Skeletal muscle tissue (tissue), 4 donors: ENCODE data around the gene NUDT3. TPM values are rescaled to one million over a fixed set of nuclear protein-coding genes. Genes with fewer than 3 reads are reported as not detected.
A peak's percentile ranks its signal among the peaks of the same experiment; 100 is the strongest.

Experiments
- H3K27ac ChIP-seq: one replicate; pipeline ENCODE4 v1.7.0; 2013; ENCODE audit warnings: mild to moderate bottlenecking, low read depth, low read length, inconsistent platforms
- H3K27me3 ChIP-seq, 3 donors: one replicate each; pipeline ENCODE4 v1.7.0; 2013; ENCODE audit warnings: low read length in 3 of 3; ENCODE audit not compliant: control insufficient read depth in 3 of 3, insufficient read depth in 3 of 3
- H3K36me3 ChIP-seq, 3 donors: one replicate each; pipeline ENCODE4 v1.7.0; 2013; ENCODE audit warnings: low read length in 3 of 3; ENCODE audit not compliant: control insufficient read depth in 3 of 3, insufficient read depth in 3 of 3
- H3K4me1 ChIP-seq, 3 donors: one replicate each; pipeline ENCODE4 v1.7.0; 2013; ENCODE audit warnings: low read length in 3 of 3, mild to moderate bottlenecking in 3 of 3; ENCODE audit not compliant: control insufficient read depth in 3 of 3, insufficient read depth in 3 of 3
- H3K4me3 ChIP-seq, 3 donors: one replicate each; pipeline ENCODE4 v1.7.0; 2013; ENCODE audit warnings: low read length in 3 of 3
- H3K9ac ChIP-seq, 3 donors: one replicate each; pipeline ENCODE4 v1.7.0; 2013; ENCODE audit warnings: low read length in 3 of 3, mild to moderate bottlenecking in 3 of 3, moderate library complexity in 2 of 3, low read depth in 1 of 3
- H3K9me3 ChIP-seq, 3 donors: one replicate each; pipeline ENCODE4 v1.7.0; 2013; ENCODE audit warnings: low read length in 3 of 3; ENCODE audit not compliant: control insufficient read depth in 3 of 3
- total RNA-seq: library from RNA; depleted of rRNA; stranded (reverse); fragments of >200 nt; gene quantifications from one replicate; pipeline ENCODE4 v1.2.3, GENCODE V29; 2014
- donor health status: Osteomylitis.

NUDT3 gene
- total RNA-seq, 1 donor from 2014 or later = 28.7 TPM

- no peaks in the 10 kb centered on the region for H3K27me3 ChIP-seq
- no peaks in the 10 kb centered on the region for H3K9me3 ChIP-seq
- H3K36me3 ChIP-seq = no peaks in the 10 kb centered on the region
- peak overlapping the region in 1 of 3 donors; percentile 35 for H3K9ac ChIP-seq
- peaks cover 24 to 27% (median 25%) of the 10 kb centered on the region in 3 donors for H3K4me1 ChIP-seq
- peak overlapping the region; percentile 32 for H3K27ac ChIP-seq
- H3K4me3 ChIP-seq = no peak overlapping the region
Observed at GRCh38 chr6:34316431-34317171, 75.9 kb downstream of the NUDT3 start.

GRCh38 chr6:34315780-34316179, 76.7 kb downstream of the NUDT3 start:
- Histone ChIP-seq H3K27ac (peak overlapping the region; percentile 32), H3K4me3 (no peak overlapping the region), H3K4me1 (peaks cover 24 to 27% (median 25%) of the 10 kb centered on the region in 3 donors)

GRCh38 chr6:34315256-34315655, 77.2 kb downstream of the NUDT3 start:
- H3K4me1 ChIP-seq = peaks cover 24 to 25% (median 24%) of the 10 kb centered on the region in 3 donors
- H3K27ac ChIP-seq = no peak overlapping the region
- no peak overlapping the region for H3K4me3 ChIP-seq
- no peaks in the 10 kb centered on the region for H3K27me3 ChIP-seq
- no peak overlapping the region for H3K9ac ChIP-seq
- no peaks in the 10 kb centered on the region for H3K36me3 ChIP-seq
- no peaks in the 10 kb centered on the region for H3K9me3 ChIP-seq

More at GRCh38 chr6:34315780-34316179, 76.7 kb downstream of the NUDT3 start:
- H3K36me3 ChIP-seq = no peaks in the 10 kb centered on the region
- no peak overlapping the region for H3K9ac ChIP-seq
- no peaks in the 10 kb centered on the region for H3K27me3 ChIP-seq
- H3K9me3 ChIP-seq = no peaks in the 10 kb centered on the region

GRCh38 chr6:34312259-34312658, 80.2 kb downstream of the NUDT3 start:
- Histone ChIP-seq H3K27ac (peak overlapping the region; percentile 25), H3K4me1 (peaks cover 13 to 22% (median 21%) of the 10 kb centered on the region in 3 donors), H3K9me3 (no peaks in the 10 kb centered on the region), H3K4me3 (no peak overlapping the region), H3K36me3 (no peaks in the 10 kb centered on the region), H3K9ac (no peak overlapping the region), H3K27me3 (no peaks in the 10 kb centered on the region)

GRCh38 chr6:34310817-34311216, 81.7 kb downstream of the NUDT3 start:
- Histone ChIP-seq H3K4me1 (peaks cover 20 to 23% (median 21%) of the 10 kb centered on the region in 3 donors), H3K27me3 (no peaks in the 10 kb centered on the region), H3K9ac (no peak overlapping the region), H3K4me3 (no peak overlapping the region), H3K36me3 (no peaks in the 10 kb centered on the region), H3K9me3 (no peaks in the 10 kb centered on the region), H3K27ac (no peak overlapping the region)

- no peaks in the 10 kb centered on the region for H3K36me3 ChIP-seq
- no peak overlapping the region for H3K27ac ChIP-seq
- H3K4me1 ChIP-seq = peaks cover 18 to 25% (median 22%) of the 10 kb centered on the region in 3 donors
Observed at GRCh38 chr6:34308483-34308882, 84.0 kb downstream of the NUDT3 start.

GRCh38 chr6:34305982-34306708, 86.3 kb downstream of the NUDT3 start:
- Histone ChIP-seq H3K9ac (no peak overlapping the region), H3K4me3 (no peak overlapping the region), H3K27me3 (no peaks in the 10 kb centered on the region), H3K27ac (peak overlapping the region; percentile 25), H3K36me3 (no peaks in the 10 kb centered on the region), H3K4me1 (peaks cover 32 to 37% (median 36%) of the 10 kb centered on the region in 3 donors), H3K9me3 (no peaks in the 10 kb centered on the region)

More at GRCh38 chr6:34308483-34308882, 84.0 kb downstream of the NUDT3 start:
- no peaks in the 10 kb centered on the region for H3K9me3 ChIP-seq
- H3K27me3 ChIP-seq = no peaks in the 10 kb centered on the region
- no peak overlapping the region for H3K9ac ChIP-seq
- no peak overlapping the region for H3K4me3 ChIP-seq

- Histone ChIP-seq H3K4me3 (no peak overlapping the region), H3K27me3 (no peaks in the 10 kb centered on the region), H3K9ac (no peak overlapping the region), H3K27ac (peak overlapping the region; percentile 25), H3K9me3 (no peaks in the 10 kb centered on the region), H3K36me3 (no peaks in the 10 kb centered on the region), H3K4me1 (peaks cover 33 to 40% (median 39%) of the 10 kb centered on the region in 3 donors)
Observed at GRCh38 chr6:34305497-34305896, 87.0 kb downstream of the NUDT3 start.

- Histone ChIP-seq H3K27me3 (no peaks in the 10 kb centered on the region), H3K4me3 (no peak overlapping the region), H3K27ac (peak overlapping the region; percentile 46), H3K9ac (no peak overlapping the region), H3K36me3 (no peaks in the 10 kb centered on the region), H3K4me1 (peaks cover 41 to 49% (median 48%) of the 10 kb centered on the region in 3 donors), H3K9me3 (no peaks in the 10 kb centered on the region)
Observed at GRCh38 chr6:34304164-34304563, 88.3 kb downstream of the NUDT3 start.

- peak overlapping the region; percentile 70 for H3K27ac ChIP-seq
- H3K9me3 ChIP-seq = no peaks in the 10 kb centered on the region
- no peak overlapping the region for H3K4me3 ChIP-seq
- no peaks in the 10 kb centered on the region for H3K36me3 ChIP-seq
- H3K4me1 ChIP-seq = peaks cover 44 to 53% (median 53%) of the 10 kb centered on the region in 3 donors
- no peak overlapping the region for H3K9ac ChIP-seq
- no peaks in the 10 kb centered on the region for H3K27me3 ChIP-seq
Observed at GRCh38 chr6:34302929-34303328, 89.5 kb downstream of the NUDT3 start.
